GM12872 (cell line): Measurements from ENCODE around the gene ELOB.

Experiments
- CTCF ChIP-seq: IDR thresholded peaks from 3 replicates; pipeline ENCODE4 v1.5.1; 2011; ENCODE audit warnings: low read depth, mild to moderate bottlenecking, low read length, moderate library complexity; ENCODE audit not compliant: insufficient read depth

Gene ELOB

GRCh38 chr16:2752035-2752849, 24.8 kb downstream of the ELOB start, which contains the start of gene SRRM2:
Gene SRRM2 (plus strand): TSS chr16:2752638. CDS start chr16:2756365, 3,727 bp downstream.
- no peak for TF ChIP-seq CTCF

GRCh38 chr16:2751577-2752034, 25.5 kb downstream of the ELOB start:
- TF ChIP-seq CTCF, result no peak

GRCh38 chr16:2749936-2750335, 27.1 kb downstream of the ELOB start:
- no peak for TF ChIP-seq CTCF

DNA sequence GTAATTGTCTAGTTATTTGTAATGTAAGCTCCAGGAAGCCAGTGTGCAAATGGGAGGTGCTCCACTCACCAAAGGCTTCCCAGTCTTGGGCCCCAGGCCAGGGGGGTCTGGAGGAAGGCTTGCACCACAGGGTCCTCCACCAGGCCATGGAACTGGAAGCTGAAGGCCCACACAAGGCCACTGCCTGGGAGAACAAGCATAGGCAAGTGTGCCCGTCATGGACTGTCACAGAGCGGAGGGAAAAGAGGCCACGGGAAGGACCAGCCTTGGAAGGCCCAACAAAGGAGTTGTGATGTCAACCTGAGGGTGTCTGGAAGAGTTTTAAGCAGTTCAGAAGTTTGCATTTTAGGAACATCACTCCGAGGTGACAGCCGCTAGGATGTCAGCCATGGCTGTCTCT, 27.6 kb downstream of the ELOB start:
- no peak for TF ChIP-seq CTCF

DNA sequence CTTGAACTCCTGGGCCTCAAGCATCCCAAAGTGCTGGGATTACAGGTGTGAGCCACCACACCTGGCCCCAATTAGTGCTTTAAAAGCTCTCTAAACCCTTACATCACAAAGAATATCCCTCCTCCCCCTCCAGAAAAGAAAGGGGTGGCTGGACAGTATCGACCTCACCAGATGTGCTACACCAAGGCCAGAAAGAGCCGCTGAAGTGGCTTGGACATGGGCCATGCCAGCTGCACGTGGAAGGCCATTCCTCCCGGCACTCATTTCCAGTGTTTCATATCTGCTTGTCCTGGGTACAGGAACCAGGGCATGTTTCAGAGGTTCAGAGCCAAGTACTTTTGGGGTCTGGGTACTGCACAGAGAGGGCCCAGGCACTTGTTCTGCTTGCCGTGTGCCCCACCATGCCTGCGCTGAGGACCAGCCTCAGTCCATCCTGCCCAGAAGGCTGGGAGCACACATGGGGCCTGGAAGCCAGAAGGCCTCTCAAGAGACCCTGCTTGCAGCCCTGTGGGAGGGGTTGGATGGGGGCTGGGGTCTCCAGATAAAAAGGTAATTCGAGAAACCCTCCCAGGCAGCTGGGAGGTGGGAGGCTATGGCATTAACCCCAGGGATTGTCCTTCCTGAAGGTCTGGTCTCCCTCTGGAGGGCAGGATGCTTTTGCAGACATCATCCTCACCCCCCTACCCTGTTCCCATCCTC, 28.2 kb downstream of the ELOB start:
- no peak for TF ChIP-seq CTCF

DNA sequence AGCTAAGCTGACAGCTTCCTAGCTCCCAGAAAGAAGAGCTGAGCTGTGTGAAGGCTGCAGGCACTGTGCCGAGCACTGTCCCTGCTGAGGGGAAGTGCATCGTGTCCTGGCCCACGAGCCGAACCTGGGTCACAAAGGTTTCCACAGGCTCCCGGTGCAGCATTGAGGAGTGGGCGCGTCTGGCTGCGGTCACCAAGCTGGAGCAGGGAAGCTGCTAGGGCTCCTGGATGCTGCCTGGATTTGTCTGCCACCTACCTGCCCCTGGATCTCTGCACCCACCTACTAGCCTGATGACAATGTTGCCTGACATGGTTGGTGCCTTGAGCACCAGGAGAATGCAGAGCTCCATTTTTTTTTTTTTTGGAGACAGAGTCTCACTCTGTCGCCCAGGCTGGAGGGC, 31.1 kb downstream of the ELOB start:
- no peak for TF ChIP-seq CTCF

GRCh38 chr16:2745116-2745890, 31.8 kb downstream of the ELOB start:
- no peak for TF ChIP-seq CTCF
